GM18507 (cell line): ENCODE measurements around the gene ANO9.
"Not testable (repeated sequence)": the region's sequence is repeated elsewhere in the genome, so short reads cannot be mapped to it uniquely, and the experiment has no call there.

Experiments
- DNase-seq: peaks from one replicate; pipeline ENCODE4 v3.0.0; 2011; ENCODE audit warnings: low read depth; ENCODE audit not compliant: insufficient read length; ENCODE audit errors: extremely low spot score
- FAIRE-seq: peaks from 2 replicates; lab custom pipeline; 2011; peaks lifted over from hg19 to GRCh38; lab: Jason Lieb, UNC

ANO9 gene

DNA sequence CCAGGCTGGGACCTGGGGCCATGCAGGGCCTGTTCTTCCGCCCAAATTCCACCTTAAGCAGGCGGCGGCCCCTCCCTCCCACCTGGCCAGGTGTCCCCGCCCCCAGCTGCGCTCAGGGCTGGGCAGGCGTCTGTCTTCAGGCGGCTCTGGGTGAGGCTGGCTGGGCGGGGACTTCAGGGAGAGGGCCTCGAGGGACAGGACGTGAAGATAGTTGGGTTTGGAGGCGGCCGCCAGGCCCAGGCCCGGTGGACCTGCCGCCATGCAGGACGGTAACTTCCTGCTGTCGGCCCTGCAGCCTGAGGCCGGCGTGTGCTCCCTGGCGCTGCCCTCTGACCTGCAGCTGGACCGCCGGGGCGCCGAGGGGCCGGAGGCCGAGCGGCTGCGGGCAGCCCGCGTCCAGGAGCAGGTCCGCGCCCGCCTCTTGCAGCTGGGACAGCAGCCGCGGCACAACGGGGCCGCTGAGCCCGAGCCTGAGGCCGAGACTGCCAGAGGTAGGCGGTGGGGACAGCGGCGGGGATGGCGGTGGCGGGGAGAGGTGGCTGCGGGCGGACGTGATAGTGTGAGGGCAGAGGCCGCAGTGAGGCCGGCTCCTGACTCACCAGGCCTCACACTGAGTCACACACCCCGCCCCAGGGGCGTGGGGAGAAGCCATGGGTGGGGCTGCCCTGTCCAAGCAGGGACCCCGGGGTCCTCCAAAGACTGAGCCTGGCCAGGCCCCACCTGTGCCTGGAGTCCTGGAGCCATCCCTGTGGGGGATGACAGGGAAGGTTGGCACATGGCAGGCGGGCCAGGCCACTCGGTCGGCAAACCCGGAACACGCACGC is 47.6 kb downstream of the ANO9 start, which contains the start of gene PKP3:
Gene PKP3, plus strand, starts transcription at position 176 of the 824 bp plus-strand sequence. Its CDS starts 84 bp downstream, at position 260.
- DNase-seq (no peak), FAIRE-seq (no peak)

DNA sequence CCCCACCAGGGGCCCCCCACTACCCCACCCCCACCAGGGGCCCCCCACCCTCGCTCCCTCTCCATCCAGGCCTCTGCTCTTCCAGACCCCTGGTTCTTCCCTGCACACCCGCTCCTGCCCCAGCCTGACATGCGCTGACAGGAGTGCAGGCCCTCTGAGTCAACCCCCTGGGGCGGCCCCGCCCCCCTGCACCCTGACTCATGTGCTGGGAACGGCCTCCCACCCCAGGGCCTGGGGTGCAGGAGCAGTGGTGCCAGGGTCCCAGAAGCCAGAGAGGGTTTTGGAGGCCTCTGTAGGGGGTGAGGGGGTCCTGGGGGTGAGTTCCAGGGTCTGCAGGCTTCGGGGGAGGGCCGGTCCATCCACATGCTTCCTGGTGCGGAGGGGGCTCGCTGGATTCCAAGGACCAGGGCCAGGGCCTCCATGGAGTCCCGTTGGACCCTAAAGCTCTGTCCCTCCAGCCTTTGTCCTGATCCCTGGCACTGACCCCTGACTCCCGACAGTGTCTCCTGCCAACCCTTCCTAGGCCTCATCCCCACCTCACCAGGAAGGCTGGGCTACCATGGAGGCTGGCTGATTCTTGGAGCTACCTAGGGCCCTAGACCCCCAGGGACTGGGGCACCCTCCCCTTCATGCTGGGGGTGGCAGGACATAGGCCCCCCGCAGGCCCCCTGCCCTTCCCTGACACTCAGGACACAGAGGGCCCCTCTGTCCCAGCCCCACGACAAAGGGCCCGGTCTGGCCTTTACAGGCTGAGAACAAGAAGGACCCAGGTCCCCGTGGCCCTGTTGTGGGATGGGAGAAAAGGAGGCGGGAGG is 48.4 kb downstream of the ANO9 start:
- FAIRE-seq = no peak
- DNase-seq = no peak

DNA sequence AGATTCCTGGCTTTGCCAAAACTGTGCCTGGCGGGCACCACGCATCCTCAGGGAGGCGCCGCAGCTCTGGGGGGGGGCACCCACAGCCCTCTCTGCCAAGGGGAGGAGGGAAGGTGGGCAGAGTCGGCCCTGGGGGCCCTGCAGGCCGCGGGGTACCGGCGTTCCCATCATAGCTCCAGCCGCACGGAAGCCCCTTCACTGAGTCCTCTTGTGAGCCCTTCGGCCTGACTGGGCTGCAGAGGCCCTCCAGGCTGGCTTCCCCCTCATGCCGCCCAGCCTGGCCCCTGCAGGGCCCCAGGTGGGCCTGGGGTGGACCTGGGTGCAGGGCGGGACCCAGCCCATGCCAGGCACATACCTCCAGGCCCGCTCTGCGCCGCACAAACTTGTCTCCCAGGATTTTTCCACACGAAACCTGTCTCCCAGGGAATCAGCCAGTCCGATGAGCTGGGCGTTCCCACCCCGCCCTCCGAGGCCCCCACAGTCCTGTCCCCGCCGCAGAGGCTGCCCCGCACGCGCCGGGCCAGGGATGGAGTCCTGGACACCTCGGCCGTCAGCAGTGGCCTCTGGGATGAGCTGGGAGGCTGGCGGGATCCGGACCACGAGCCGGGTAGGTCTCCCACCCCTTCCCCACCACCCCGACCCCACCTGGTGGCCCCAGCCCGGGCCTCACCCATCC is 49.6 kb downstream of the ANO9 start:
- FAIRE-seq (no peak), DNase-seq (no peak)

GRCh38 chr11:391117-392017 is 50.4 kb downstream of the ANO9 start:
- DNase-seq = no peak
- FAIRE-seq = no peak

DNA sequence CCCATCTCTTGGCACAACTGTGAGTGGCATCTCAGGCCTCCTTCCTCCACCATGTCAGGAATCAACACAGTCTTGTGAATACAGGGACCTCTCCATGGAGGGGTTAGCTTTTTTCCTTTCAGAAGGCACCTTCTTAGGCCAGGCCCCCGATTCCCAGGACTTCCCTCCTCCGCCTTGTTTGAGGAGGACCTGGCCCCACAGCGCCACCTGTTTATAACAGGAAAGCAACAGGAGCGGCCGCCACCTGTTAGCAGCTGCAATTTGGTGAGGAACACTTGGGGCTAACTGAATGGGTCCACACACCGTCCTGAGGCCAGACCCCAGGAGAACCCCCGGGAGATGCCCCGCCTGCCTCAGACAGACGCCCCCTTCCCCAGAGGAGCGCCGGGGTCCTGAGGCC is 51.6 kb downstream of the ANO9 start:
- FAIRE-seq (no peak), DNase-seq (no peak)

GRCh38 chr11:389369-389768 is 52.4 kb downstream of the ANO9 start:
- FAIRE-seq, DNase-seq: not testable (repeated sequence)

- no peak for DNase-seq
- FAIRE-seq = no peak
These were observed 54.5 kb downstream of the ANO9 start for GRCh38 chr11:387193-387793.

GRCh38 chr11:386483-386882 is 55.3 kb downstream of the ANO9 start:
- DNase-seq (no peak), FAIRE-seq (no peak)

DNA sequence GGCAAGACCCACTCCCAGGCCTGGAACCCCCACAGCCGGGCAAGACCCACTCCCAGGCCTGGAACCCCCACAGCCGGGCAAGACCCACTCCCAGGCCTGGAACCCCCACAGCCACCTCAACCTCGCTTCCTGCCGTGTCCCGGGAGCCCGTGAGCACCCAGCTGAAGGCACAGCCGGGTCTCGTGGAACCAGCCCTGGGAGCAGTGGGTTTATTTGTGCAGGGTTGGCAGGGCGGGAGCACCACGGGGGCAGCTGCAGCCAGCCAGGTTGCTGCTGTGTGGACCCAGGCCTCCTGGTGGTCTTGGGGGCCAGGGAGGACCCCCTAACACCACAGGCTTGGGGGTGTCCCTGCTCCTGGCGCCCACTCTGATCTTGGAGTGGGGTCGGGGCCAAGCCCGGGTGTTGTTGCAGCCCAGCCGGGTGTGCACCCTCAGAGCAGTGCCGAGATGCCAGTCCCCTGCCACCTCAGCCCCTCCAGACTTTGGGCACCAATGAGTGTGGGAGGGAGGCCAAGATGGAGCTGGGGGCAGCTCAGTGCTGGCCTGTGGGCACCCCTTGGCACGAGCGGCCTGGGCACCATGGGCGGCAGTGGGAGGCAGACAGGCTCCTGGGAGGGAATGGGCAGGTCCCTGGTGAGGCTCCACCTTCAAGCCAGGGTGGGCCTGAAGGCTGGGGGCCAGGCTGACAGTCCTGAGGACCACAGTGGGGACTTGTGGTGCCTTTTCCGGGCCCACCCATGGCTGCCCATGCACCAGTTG is 56.0 kb downstream of the ANO9 start:
- FAIRE-seq (no peak), DNase-seq (no peak)

DNA sequence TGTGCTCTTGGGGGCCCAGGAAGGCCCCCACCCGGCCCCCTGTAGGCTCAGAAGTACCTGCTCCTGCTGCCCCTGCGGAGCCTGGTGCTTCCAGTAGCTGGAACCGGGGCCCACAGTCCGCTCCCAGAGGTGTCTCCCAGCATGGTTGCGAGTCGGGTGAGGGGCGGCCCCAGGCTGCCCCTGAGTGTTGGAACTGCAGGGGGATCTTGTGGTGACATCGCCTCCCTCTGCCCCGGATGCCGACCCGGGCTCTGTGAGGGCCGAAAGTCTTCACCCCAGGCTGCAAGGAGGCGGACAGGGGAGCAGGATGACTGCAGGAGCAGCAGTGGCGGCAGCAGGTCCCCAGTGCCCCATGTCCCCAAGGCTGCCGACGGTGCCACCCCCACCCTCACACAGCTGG is 57.3 kb downstream of the ANO9 start:
- FAIRE-seq (no peak), DNase-seq (no peak)

- no peak for FAIRE-seq
- no peak for DNase-seq
These were observed 58.4 kb downstream of the ANO9 start for GRCh38 chr11:383431-383830.

DNA sequence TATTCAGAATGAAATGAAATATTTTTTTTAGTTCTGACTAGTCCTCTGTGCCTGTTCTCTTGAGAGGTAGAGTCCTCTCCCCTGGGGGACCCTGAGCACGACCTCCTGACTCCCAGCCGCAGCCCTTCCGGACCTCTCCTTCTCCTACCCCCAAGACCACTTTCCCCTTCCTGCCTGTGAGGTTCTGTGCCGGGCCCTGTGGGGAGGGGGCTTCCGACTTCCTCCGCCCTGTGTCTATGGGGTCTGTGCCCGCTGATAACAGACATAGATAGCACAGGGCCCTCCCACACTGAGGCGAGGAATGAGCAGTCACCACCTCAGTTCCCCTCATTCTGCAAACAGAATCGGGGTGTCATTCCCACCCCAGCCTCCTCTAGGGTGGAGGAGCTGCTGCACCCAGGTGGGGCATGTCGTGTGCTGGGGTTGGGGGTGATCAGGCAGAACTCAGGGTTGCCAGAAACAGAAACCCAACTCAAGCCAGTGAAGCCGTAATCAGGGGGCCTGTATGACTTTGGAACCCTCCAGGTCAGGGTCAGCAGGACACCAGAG is 59.7 kb downstream of the ANO9 start:
- DNase-seq = no peak
- no peak for FAIRE-seq

GRCh38 chr11:381501-382072 is 60.2 kb downstream of the ANO9 start:
- no peak for DNase-seq
- no peak for FAIRE-seq

- no peak for DNase-seq
- FAIRE-seq = no peak
These were observed 60.8 kb downstream of the ANO9 start for GRCh38 chr11:380996-381395.

DNA sequence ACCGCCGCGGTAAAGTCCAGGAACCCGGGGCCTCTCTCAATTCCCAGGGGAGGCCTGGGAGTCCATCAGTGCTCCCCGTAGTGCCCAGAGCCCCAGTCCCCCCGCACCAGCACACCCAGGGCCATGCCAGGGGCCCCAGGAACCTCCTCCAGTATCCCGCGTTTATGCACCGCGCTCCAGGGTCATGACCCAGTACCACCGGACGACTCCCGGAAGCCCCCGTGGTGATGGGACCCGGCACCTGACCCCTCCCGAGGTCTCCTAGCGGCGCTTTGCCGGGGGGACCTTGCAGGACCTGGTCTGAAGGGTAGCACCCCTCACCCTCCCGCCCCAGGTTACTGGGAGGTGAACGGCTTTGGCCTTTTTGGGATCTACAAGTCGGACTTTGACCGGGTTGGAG is 61.3 kb downstream of the ANO9 start:
- DNase-seq (no peak), FAIRE-seq (no peak)

DNA sequence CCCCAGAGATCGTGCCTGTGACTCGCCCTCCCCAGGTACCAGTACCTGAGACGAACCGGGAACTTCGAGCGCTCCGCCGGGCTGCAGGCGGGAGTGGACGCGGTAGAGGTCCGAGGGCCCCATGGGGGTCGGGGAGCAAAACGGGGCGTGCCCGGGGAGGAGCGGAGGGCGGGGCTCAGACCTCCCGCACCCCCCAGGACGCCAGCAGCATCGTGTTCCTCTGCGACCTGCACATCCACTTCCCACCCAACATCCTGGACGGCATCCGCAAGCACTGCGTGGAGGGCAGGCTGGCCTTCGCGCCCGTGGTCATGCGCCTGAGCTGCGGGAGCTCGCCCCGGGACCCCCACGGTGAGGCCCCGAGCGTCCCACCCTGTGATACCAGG is 61.7 kb downstream of the ANO9 start:
- DNase-seq (no peak), FAIRE-seq (no peak)

GRCh38 chr11:379205-380094 is 62.4 kb downstream of the ANO9 start:
- DNase-seq (no peak), FAIRE-seq (no peak)
